Stimulated activated CD4-positive, alpha-beta T cell treated with anti-CD3 and anti-CD28 coated beads, Interleukin-12 subunit alpha, Interleukin-12 subunit beta, amount 100 ng/mL, for 24 hours (primary cell): ENCODE data around the gene MYBPC2.
"Not testable (repeated sequence)": the region's sequence is repeated elsewhere in the genome, so short reads cannot be mapped to it uniquely, and the experiment has no call there.

Experiments used
- DNase-seq, 2 experiments: peaks; one replicate each; pipeline ENCODE4 v3.0.0-alpha.2; 2020; ENCODE audit warnings: low read depth in 2 of 2

The MYBPC2 gene

DNA sequence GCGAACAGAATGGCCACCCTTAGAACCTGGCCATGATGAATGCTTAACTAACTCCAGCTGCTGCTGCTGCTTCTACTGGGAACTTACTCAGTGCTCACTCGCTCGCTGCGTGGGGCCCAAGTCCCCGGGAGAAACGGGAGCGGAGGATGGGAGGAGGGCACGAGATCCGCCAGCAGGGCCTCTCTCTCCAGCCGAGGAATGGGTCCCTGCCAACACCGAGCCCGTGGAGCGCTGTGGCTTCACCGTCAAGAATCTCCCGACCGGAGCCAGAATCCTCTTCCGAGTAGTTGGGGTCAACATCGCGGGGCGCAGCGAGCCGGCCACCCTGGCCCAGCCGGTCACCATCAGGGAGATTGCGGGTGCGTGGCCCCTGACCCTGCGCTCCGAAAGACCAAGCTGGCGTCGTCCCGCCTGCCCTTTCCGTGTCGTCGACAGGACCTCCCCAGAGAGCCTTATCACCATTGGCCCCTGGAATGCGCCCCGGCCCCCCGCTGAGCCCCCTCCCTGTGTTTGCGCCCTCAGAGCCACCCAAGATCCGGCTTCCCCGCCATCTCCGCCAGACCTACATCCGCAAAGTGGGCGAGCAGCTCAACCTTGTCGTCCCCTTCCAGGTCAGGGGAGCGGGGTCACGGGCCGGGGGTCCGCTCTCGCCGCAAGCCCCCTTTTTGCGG is 25.8 kb downstream of the MYBPC2 start:
- DNase-seq, result no peak

DNA sequence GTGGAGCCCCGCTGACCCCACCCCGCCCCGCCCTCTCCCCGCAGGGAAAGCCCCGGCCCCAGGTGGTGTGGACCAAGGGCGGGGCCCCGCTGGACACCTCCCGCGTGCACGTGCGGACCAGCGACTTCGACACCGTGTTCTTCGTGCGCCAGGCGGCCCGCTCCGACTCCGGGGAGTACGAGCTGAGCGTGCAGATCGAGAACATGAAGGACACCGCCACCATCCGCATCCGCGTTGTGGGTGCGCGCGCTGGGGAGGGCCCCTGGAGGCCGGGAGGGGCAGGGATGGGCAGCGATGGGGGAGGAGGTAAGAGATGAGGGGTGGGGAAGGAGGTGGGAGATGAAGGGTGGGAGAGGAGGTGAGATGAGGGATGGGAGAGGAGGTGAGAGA is 26.4 kb downstream of the MYBPC2 start:
- no peak for DNase-seq

DNA sequence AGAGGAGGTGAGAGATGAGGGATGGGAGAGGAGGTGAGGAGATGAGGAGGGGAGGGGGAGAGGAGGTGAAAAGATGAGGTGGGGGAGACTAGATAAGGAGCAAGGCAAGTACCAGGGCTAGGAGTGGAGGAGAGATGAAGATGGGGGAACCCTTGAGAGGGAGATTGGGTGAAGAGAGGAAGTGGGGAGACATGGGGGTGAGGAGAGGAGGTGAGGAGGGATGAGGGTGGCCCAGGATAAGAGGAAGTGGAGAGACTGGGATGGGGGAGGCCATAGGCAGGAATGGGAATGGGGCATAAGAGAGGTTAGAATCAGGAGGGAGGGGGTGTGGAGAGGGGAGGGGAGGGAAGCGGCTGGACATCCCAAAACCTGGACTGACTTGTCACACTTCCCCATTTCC is 26.9 kb downstream of the MYBPC2 start:
- DNase-seq, result no peak

DNA sequence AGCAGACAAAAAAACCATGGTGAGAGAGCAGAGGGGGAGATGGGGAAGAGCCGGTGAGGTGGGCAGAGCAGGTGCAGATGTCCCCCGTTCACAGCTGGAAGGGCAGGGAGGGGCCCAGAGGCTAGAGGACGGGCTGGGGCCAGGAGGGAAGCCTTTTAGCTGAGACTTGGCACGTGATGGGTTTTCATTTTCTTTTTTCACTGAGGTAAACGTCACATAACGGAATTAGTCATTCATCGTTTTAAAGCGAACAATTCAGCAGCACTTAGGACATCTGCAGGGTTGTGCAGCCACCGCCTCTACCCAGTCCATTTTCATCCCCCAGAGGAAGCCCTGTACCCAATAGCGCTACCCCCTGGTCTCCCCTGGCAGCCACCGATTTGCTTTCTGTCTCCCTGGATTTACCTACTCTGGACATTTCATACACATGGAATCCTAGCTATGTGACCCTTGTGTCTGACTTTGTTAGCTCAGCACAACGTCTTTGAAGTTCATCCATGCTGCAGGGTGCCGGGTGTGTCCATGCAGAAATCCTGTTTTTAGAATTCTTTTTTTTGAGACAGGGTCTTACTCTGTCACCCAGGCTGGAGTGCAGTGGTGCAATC is 27.6 kb downstream of the MYBPC2 start:
- DNase-seq, result no peak

DNA sequence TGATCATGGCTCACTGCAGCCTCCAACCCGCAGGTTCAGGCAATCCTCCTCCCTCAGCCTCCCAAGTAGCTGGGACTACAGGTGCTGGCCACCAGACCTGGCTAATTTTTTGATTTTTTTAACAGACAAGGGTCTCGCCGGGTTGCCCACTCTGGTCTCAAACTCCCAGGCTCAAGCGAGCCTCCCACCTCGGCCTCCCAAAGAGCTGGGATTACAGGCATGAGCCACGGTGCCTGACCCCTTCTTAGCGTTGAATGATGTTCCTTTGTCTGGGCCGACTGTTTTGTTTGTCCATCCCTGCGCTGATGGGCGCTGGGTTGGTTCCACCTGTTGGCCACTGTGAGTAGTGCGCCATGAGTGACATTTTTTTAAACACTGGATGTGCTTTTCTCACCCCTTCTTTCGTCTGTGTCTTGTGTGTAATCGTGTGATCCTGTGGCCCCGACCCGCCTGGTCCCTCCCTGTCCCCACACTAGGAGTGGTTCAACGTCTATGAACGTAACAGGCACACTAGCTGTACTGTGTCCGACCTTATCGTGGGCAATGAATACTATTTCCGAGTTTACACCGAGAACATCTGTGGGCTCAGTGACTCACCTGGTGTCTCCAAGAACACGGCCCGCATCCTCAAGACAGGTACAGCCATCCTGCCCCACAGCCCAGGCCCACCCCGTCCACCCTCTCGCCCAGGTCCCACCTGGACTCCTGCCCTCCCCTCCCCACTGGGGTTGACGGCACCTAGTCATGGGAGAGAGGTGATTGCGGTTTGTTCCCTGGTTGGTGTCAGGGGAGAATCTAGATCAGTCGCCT is 28.6 kb downstream of the MYBPC2 start:
- DNase-seq, result peak; percentile 24 to 52

DNA sequence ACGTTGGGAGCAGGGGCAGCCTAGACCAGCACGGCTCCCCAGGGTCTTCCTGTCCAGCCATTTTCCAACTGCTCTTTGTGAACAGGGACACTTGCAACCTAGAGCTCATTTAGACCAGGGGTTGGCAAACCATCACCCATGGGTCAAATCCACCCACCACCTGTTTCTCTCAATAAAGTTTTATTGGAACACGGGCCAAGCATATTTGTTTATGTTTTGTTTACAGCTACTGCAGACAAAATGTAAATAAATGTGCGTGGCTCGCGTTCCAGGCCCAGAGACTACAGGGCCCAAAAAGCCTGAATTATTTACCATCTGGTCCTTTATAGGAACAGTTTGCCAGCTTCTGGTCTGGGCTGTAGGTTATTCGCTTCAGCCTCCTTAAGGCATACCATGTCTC is 30.3 kb downstream of the MYBPC2 start:
- no peak for DNase-seq

DNA sequence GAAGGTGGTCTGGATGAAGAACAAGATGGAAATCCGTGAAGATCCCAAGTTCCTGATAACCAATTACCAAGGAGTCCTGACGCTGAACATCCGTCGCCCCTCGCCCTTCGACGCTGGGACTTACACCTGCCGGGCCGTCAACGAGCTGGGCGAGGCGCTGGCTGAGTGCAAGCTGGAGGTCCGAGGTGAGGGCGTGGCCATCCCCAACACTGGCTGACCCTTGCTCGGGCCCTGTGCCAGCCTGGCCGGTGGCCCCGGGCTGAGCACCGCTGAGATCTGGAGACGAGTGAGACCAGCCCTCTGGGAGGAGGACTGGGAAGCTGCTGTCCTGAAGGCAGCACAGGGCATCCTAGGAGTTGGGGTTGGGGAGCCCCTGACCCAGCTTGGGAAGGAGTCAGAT is 31.7 kb downstream of the MYBPC2 start:
- DNase-seq, result no peak

DNA sequence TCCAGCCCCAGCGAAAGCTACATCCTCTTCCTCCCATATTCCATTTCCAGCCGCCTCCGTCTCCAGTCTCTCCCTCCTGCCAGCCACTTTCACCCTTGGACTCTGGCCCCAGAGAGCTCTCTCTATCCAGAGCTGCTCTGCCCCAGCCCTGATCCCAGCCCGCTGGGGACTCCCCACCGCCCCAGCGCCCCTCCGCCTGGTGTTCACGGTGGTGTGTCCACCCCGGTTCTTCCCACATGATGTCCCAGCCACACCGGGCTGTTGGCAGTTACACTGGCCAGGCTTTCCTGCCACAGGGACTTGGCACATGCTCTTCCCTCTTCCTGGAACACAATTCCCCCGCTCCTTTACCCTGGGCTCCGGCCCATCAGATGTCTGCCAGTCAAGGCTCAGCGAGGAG is 32.3 kb downstream of the MYBPC2 start:
- DNase-seq, result no peak

DNA sequence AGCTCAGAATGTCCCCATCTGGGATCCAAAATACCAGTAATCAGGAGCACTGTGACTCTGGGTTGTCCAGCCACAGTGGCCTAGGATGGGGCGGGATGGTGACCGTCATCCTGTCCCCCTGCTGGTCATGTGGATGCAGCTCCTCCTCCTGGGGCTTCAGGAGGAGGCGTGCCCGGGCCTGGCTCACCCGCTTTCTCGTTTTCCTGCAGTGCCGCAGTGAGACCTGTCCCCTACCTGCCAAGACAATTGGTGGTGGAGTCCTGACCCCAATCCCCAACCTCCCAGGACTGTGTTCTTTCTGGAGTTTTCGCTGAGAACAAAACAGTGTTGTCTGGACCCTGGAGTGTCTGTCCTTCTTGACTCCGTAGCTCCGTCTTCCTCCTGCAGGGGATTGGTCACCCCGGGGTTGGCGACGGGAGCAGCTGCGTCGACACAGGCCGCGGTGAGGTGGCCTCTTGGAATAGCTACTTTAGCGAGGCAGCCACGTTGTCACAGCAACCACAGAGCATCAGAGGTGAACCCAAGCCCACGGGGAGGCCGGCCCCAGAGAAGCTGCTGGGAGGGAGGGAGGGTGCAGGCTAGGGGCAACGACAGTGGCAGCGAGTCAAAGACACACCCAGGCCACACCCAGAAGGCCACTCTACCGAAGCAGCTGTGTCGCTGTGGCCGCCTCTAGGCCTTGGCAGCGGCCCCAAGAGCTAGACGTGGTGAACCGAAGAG is 33.5 kb downstream of the MYBPC2 start:
- DNase-seq, result no peak

DNA sequence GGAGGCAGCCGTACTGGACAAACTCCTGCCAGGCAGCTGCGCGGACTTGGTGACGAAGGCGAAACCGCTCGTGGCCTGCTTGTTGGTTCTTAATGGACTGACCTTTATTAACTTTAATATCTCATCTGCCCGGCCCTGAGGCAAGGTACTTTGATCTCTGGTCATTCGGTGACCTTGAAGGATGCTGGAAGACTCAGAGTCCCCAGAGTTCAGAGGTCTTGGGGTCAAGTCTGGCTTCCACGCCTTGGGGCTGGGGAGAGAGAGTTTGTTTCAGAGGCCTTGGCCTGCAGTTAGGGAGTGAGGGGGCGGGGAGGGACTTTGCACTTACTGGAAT is 34.0 kb downstream of the MYBPC2 start:
- DNase-seq, result no peak

DNA sequence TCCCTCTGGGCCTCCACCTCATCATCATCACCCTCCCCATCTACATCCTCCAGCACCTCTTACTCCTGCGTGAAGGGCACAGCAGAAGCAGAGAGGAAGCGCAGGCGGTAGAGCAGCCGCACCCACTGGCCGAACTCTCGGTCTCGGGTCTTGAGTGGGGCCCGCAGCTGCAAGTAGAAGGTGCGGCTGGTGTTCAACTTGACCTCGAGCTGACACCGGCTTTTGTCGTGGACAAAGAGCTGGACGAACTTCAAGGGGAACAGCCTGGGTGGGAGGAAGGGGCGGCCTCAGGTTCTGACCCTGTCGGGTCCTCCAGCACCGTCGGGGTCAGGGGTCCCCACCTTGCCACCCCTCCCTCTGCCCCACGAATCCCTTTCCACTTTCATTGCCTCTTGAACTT is 34.9 kb downstream of the MYBPC2 start:
- DNase-seq, result no peak

DNA sequence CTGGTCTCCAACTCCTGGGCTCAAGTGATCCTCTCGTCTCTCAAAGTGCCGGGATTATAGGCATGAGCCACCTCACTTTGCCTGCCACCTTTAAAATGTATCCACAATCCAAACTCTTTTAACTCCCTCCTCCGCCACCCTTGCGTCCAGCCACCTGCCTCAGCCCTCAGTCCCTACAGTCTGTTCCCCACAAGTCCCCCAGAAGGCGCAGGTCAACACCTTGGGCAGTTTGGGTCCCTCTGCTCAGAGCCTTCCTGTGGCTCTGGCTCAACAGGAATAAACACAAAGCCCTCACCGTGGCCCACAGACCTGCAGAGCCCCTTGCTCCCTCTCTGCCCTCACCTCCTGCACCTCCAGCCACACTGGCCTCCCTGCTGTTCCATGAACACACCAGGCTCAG is 36.1 kb downstream of the MYBPC2 start:
- DNase-seq, result no peak

DNA sequence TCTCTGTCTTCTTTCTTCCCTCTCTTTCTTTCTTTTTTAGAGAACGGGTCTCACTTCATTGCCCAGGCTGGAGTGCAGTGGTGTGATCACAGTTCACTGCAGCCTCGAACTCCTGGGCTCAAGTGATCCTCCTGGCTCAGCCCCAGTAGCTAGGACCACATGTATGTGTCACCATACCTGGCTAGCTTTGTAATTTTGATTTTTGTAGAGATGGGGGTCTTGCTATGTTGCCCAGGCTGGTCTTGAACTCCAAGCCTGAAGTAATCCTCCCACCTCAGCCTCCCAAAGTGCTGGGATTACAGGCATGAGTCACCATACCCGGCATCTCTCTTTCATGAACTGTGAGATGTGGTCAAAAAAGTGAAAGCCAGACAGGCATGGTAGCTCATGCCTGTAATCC is 40.6 kb downstream of the MYBPC2 start:
- DNase-seq, result not testable (repeated sequence)

DNA sequence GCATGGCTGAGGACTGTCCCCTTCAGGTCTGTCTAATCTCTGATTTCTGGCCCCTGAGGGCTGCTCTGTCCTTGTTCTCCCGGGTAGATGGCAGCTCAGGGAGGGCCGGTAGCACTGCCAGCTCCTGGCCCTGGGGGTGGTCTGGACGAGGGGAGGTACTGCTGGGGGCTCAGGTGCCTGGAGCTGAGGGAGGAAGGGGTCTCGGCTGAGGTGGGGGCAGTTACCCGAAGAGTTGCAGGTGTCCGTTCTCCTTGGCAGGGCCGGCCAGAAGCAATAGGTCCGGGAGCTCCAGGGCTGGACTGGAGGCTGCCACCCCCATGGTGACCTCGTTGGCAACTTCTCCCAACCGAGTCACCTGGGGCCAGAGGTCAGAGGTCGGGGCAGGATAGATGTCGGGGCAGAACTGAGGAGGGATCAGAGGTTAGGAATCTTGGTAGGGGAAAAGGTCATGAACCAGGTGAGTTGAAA is 42.4 kb downstream of the MYBPC2 start:
- no peak for DNase-seq

DNA sequence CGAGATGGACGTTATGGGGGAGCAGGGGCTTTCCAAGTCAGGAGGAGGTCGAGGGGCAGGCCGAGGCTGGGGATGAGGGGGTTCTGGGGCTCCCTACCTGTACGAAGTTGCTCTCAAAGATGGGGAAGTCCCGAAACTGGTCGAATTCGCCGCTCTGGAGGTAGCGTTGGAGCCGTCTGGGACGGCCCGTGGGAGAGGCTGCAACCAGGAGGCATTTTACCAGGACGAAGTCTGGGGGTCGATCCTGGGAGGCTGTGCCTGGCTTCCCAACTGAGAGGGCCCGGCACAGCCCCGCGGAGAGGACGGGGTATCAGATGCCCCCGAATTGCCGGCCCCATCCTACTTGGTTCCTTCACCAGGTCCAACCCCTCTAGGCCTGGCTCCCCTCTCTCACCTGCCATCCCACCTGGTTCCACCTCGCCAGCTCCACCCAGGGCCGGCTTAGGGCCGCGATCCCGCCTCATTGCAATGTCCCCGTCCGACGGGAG is 43.1 kb downstream of the MYBPC2 start:
- DNase-seq, result no peak

DNA sequence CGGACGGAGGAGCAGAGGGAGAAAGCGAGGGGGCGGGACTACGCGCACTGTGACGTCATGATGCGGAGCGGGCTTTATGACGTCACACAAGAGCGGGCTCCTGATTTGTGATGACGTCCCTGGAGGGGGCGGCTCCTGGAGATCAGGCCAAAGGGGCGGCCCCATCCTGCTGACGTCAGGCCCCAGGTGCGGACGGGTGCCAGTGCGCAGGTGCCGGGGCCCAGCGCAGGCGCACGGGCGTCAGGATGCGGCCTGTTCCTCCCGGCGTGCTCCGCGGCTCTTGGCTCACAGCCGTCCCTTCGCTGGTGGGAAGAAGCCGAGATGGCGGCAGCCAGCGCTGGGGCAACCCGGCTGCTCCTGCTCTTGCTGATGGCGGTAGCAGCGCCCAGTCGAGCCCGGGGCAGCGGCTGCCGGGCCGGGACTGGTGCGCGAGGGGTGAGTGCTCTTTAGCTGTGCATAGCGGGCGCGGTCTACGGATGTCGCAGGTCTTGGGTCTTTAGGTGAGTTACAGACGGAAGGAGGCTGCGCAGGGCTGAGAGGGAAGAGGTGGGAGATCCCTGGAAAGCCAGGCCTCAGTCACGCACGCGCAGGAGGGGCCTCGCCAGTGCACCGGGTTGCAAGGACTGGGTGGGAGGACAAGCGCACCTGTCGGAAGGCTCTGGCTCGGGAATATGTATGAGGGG is 43.7 kb downstream of the MYBPC2 start, which contains the start of the genes EMC10 and GARIN5A:
Gene EMC10 (plus strand): TSS at position 284 of the 683 bp plus-strand sequence. CDS start 38 bp downstream, at position 322.
Gene GARIN5A (minus strand): TSS at position 625 of the 683 bp plus-strand sequence. CDS start 460 bp downstream, at position 165.
- peak; percentile 89 to 90 for DNase-seq

DNA sequence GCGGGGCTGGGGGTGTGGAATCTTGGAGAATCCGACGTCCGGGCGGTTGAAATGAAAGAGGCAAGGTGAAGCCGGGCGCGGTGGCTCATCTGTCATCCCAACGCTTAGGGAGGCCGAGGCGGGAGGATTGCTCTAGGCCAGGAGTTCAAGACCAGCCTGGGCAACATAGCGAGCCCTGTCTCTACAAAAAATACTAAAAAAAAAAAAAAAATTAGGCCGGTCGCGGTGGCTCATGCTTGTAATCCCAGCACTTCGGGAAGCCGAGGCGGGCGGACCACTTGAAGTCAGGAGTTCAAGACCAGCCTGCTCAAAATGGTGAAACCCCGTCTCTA is 44.2 kb downstream of the MYBPC2 start:
- DNase-seq, result no peak

DNA sequence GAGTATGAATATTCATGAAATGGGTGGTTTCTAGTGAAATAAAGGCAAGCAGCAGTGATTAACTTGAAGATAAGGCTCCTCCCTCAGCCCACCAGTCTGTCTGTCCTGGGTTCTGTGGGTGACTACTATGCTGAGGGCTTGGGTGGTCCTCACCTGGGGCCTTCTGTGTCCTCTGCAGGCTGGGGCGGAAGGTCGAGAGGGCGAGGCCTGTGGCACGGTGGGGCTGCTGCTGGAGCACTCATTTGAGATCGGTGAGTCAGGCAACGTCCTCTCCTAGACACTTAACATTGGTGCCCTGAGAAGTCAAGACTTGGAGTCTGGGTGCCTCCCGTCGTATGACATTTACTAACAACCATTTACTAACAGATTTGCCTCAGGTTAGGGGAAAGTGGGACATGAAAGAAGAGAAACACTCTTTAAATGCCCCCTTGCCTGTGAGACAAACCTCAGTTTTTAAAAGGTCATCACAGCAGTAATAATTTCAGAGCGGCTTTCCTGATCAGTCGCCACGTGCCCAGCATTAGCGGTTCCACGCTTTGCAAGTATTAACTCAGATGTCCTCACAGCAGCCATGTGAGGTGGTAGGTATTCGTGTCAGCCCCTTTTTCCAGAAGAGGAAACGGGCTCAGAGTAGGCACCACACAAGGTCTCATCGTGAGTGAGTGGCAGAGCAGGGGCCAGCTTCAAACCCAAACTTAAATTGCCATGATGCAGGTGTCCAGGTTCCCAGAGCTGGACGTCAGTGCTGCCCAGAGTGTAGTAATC is 45.2 kb downstream of the MYBPC2 start:
- no peak for DNase-seq

DNA sequence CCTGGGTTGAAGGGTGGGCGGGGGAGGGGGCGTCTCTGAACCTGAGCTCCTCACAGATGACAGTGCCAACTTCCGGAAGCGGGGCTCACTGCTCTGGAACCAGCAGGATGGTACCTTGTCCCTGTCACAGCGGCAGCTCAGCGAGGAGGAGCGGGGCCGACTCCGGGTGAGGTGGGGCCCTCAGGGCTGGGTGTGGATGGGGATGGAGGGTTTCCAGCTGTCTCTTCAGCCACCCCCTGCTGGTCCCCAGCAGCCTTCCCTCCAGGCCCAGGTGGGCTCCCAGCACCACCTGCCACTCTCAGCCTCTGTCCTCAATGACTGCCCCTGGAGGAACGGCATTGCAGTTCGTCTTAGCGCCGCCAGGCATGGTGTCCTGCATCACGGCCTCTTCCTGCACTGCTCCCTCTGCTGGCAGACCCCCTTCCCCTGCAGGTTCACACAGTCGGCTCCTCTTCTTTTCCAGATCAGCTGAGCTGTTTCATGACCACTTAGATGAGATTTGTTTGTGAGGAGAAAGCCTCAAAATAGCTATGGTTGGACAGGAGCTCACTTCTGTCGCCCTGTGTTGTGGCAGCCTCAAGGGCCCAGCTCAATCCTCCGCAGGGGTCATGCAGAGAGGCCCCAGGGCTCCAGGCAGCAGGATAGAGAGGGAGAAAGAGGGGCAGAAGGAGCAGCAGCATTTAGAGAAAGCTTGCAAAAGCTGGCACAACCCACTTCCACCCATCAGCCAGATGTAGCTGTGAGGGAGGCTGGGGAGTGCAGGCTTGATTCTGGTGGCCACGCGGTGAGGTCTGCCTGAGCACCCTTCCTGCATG is 46.4 kb downstream of the MYBPC2 start:
- no peak for DNase-seq

DNA sequence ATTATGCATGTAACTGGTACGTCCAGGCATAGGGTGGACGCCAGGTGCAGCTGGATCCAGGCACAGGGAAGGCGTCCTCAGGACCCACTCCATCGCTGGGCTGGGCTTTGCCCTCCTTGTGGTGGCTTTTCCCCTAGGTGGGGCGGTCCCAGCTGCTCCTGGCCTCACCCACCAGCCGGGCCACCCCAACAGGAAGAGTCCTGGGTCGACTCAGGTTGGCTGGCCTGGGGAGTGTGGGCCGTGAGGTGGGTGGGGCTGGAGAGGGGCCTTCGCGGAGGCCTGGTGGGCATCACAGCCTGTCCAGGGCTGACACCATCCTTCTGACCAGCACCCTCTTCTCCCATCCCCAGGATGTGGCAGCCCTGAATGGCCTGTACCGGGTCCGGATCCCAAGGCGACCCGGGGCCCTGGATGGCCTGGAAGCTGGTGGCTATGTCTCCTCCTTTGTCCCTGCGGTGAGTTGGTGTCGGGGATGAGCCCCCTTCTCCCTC is 47.1 kb downstream of the MYBPC2 start:
- no peak for DNase-seq
